GM13976 (cell line): ENCODE measurements around the gene STIL.
"Not testable (repeated sequence)": the region's sequence is repeated elsewhere in the genome, so short reads cannot be mapped to it uniquely, and the experiment has no call there.

ENCODE experiments used
- DNase-seq: peaks from one replicate; pipeline ENCODE4 v3.0.0; 2012; ENCODE audit warnings: low spot score
- CTCF ChIP-seq: IDR thresholded peaks from 2 replicates; pipeline ENCODE4 v1.5.1; 2012; ENCODE audit warnings: borderline replicate concordance, mild to moderate bottlenecking; ENCODE audit not compliant: insufficient read depth; ENCODE audit errors: extremely low read depth, missing control alignments, control extremely low read depth
- in situ Hi-C: fragments of 300-500 bp; cut with MboI; formaldehyde crosslinking; loops from one replicate; pipeline ENCODE4 v1.12.0; 2022; ENCODE audit warnings: low sequenced_read_pairs, mixed read lengths, inconsistent platforms; ENCODE audit not compliant: unreplicated experiment

Gene STIL

GRCh38 chr1:47324682-47325081 is 10.7 kb upstream of the STIL start:
- in situ Hi-C loops: no loop called here
- no peak for TF ChIP-seq CTCF
- no peak for DNase-seq

GRCh38 chr1:47323599-47324031 is 9.7 kb upstream of the STIL start:
- DNase-seq: no peak
- in situ Hi-C loops: no loop called here
- no peak for TF ChIP-seq CTCF

GRCh38 chr1:47319968-47320367 is 6.0 kb upstream of the STIL start:
- in situ Hi-C loops: not testable (repeated sequence)

GRCh38 chr1:47317841-47318240 is 3.9 kb upstream of the STIL start:
- no peak for DNase-seq
- no peak for TF ChIP-seq CTCF
- in situ Hi-C loops: no loop called here

More at GRCh38 chr1:47319968-47320367, 6.0 kb upstream of the STIL start:
- DNase-seq: not testable (repeated sequence)

- TF ChIP-seq CTCF: no peak
- no peak for DNase-seq
- in situ Hi-C loops: no loop called here
These were observed 4.5 kb downstream of the STIL start for GRCh38 chr1:47309427-47309826.

GRCh38 chr1:47302472-47302871 is 11.5 kb downstream of the STIL start:
- in situ Hi-C loops: no loop called here
- no peak for TF ChIP-seq CTCF

GRCh38 chr1:47298025-47298699 is 15.8 kb downstream of the STIL start:
- no peak for DNase-seq
- in situ Hi-C loops: no loop called here
- TF ChIP-seq CTCF: no peak

More at GRCh38 chr1:47302472-47302871, 11.5 kb downstream of the STIL start:
- no peak for DNase-seq
